GM08714 (cell line): ENCODE measurements around the gene AGTRAP.

Experiments
- H3K4me3 ChIP-seq: fragments of 200-500 bp; sonication (Bioruptor generic); 2 replicates; pipeline ENCODE4 v1.5.1; 2014; ENCODE audit warnings: mild to moderate bottlenecking, low read length, inconsistent platforms
- ZNF274 ChIP-seq: IDR thresholded peaks from 2 replicates; pipeline ENCODE4 v1.6.1; 2012; ENCODE audit warnings: mild to moderate bottlenecking, low read depth, low read length

AGTRAP gene

GRCh38 chr1:11735854-11736745, at the start of gene AGTRAP:
Gene AGTRAP, plus strand, starts transcription at chr1:11736136. Its CDS starts 73 bp downstream, at chr1:11736209.
- TF ChIP-seq ZNF274, result no peak
- peak within 1 kb of the TSS; percentile 70 for H3K4me3 ChIP-seq

GRCh38 chr1:11688506-11688905, 47.4 kb upstream of the AGTRAP start:
- no peak overlapping the region for H3K4me3 ChIP-seq
- TF ChIP-seq ZNF274, result no peak

GRCh38 chr1:11690397-11691301, 45.3 kb upstream of the AGTRAP start:
- H3K4me3 ChIP-seq, result no peak overlapping the region

GRCh38 chr1:11691302-11691914, 44.5 kb upstream of the AGTRAP start, which contains the start of gene DRAXIN:
Gene DRAXIN, plus strand, starts transcription at chr1:11691710. Its CDS starts 14,549 bp downstream, at chr1:11706259.
- no peak within 1 kb of the TSS for H3K4me3 ChIP-seq
- no peak for TF ChIP-seq ZNF274

More at GRCh38 chr1:11690397-11691301, 45.3 kb upstream of the AGTRAP start:
- TF ChIP-seq ZNF274, result no peak

- no peak overlapping the region for H3K4me3 ChIP-seq
- TF ChIP-seq ZNF274, result no peak
These were observed 43.8 kb upstream of the AGTRAP start for GRCh38 chr1:11691928-11692711.

GRCh38 chr1:11693024-11693590, 42.8 kb upstream of the AGTRAP start:
- TF ChIP-seq ZNF274, result no peak
- no peak overlapping the region for H3K4me3 ChIP-seq

GRCh38 chr1:11693917-11694316, 42.0 kb upstream of the AGTRAP start:
- no peak for TF ChIP-seq ZNF274

GRCh38 chr1:11695861-11696260, 40.1 kb upstream of the AGTRAP start:
- no peak overlapping the region for H3K4me3 ChIP-seq
- no peak for TF ChIP-seq ZNF274

More at GRCh38 chr1:11693917-11694316, 42.0 kb upstream of the AGTRAP start:
- no peak overlapping the region for H3K4me3 ChIP-seq

- TF ChIP-seq ZNF274, result no peak
- H3K4me3 ChIP-seq, result no peak overlapping the region
These were observed 38.6 kb upstream of the AGTRAP start for GRCh38 chr1:11697188-11697892.

- TF ChIP-seq ZNF274, result no peak
- H3K4me3 ChIP-seq, result no peak overlapping the region
These were observed 38.1 kb upstream of the AGTRAP start for GRCh38 chr1:11697893-11698210.

GRCh38 chr1:11700601-11701467, 35.1 kb upstream of the AGTRAP start:
- TF ChIP-seq ZNF274, result no peak
- no peak overlapping the region for H3K4me3 ChIP-seq

GRCh38 chr1:11701551-11701961, 34.4 kb upstream of the AGTRAP start:
- no peak overlapping the region for H3K4me3 ChIP-seq
- no peak for TF ChIP-seq ZNF274
